Heart left ventricle (tissue), 13 donors: Measurements from ENCODE around the gene SPATA33.

ENCODE experiments used
- POLR2A ChIP-seq, 2 donors: fragments of 450-650 bp; IDR thresholded peaks; one replicate each; pipeline ENCODE4 v1.6.1; 2017; ENCODE audit warnings: antibody characterized with exemption in 2 of 2, mild to moderate bottlenecking in 2 of 2, moderate library complexity in 2 of 2
- TF ChIP-seq, protein P1 (sequence below), 12 donors: fragments of 200-600 bp; sonication (generic) in 4 of 12; IDR thresholded peaks; one replicate each; pipeline versions ENCODE4 v1.5.0 to v1.8.0; 2018 to 2022; ENCODE audit warnings: antibody characterized with exemption in 12 of 12, mild to moderate bottlenecking in 5 of 12
- donor health status: ischemic (EF 13 %, LVEDD 7.1; RV severe dilation, severe dysfunction).
- donor health status: DM: no; HTN: yes; CAD: no.
- donor health status: DM: no; HTN: no; CAD: no.
- donor health status: ischemic (EF 25% LVEDD 6.9; RV normal size, moderate dysfunction).
- donor health status: ischemic (EF 25% LVEDD 5.7; RV mildly dilated, moderate dysfunction).
- donor health status: ischemic (EF 35%, LVEDD 5.7; RV mildly dilated, moderate dysfunction).
- donor health status: nonischemic (EF 11% LVEDD 7.7; RV severe dilation, severe dysfunction).
- donor health status: DM: yes; HTN: yes; CAD: no.
- donor health status: PGD.
- donor health status: ischemic (EF 29% LVEDD 5.4; RV normal size, mild dysfunction).
- donor health status: nonischemic (EF 23%, LVEDD 6.1; RV moderate dilation, normal function).

DNA sequence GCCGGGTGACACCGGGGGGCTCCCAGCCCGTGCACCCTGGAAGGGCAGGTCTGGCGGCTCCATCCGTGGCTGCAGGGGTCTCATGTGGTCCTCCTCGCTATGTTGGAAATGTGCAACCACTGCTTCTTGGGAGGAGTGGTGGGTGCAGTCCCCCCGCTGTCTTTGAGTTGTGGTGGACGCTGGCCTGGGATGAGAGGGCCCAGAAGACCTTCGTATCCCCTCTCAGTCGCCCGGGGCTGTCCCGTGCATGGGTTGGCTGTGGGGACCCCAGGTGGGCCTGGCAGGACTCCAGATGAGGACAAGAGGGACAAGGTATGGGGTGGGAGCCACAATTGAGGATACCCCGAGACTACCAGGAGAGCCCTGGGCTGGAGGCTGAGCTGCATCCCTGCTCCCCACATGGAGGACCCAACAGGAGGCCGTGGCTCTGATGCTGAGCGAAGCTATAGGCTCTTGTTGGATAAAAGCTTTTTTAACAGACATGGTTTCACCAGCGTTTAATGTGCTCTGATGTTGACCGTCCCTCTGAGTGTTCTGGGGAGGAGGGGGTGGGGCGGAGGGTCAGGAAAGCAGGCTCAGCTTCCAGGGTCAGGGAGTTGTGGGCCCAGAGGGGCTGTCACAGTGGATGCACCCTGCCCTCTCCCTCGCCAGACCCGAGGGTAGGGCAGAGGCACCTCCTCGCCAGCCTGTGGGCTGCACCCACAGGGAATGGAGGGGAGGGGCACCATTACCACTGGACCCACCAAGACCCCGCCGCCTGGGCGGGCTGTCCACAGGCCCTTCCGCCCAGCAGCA lies 38.4 kb downstream of the SPATA33 start:
- TF ChIP-seq POLR2A (IDR thresholded peaks at IDR 0.05): no peak
- TF ChIP-seq, protein P1, sequence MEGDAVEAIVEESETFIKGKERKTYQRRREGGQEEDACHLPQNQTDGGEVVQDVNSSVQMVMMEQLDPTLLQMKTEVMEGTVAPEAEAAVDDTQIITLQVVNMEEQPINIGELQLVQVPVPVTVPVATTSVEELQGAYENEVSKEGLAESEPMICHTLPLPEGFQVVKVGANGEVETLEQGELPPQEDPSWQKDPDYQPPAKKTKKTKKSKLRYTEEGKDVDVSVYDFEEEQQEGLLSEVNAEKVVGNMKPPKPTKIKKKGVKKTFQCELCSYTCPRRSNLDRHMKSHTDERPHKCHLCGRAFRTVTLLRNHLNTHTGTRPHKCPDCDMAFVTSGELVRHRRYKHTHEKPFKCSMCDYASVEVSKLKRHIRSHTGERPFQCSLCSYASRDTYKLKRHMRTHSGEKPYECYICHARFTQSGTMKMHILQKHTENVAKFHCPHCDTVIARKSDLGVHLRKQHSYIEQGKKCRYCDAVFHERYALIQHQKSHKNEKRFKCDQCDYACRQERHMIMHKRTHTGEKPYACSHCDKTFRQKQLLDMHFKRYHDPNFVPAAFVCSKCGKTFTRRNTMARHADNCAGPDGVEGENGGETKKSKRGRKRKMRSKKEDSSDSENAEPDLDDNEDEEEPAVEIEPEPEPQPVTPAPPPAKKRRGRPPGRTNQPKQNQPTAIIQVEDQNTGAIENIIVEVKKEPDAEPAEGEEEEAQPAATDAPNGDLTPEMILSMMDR (IDR thresholded peaks at IDR 0.05): no peak
